NCI-H69 (cell line): ENCODE measurements around the gene TMTC1.

Source experiments
- DNase-seq: peaks from one replicate; lab custom pipeline; 2025; lab: John Stamatoyannopoulos, UW

The TMTC1 gene

DNA sequence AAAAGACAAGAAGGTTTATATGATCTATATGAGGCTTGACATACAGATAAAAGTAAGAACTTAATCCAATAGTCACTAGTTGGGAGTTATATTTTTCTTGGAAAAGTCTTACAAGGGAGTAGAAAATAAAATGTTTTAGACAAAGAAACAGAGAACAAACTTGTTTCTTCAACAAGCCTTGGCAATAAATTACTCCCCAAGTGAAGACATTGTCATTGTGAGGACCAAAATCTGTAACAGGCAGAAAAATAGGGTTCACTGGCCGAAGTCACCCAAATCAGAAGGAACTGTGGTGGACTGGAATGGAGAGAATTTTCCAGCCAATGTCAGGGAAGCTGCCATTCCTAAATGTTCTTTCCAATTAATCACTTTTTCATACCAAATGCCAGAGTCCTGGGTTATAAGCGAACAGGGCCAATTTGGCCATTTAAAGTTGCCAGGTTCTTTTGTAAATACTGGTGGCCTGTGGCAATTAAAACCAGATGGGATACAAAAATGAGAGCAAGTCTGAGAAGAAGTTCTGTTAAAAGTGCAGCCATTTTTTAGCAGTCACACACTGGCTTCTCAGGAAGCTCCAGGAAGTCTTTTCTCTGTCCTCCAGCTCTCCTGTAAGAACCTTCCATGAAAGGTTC lies 168.9 kb downstream of the TMTC1 start:
- no peak for DNase-seq

DNA sequence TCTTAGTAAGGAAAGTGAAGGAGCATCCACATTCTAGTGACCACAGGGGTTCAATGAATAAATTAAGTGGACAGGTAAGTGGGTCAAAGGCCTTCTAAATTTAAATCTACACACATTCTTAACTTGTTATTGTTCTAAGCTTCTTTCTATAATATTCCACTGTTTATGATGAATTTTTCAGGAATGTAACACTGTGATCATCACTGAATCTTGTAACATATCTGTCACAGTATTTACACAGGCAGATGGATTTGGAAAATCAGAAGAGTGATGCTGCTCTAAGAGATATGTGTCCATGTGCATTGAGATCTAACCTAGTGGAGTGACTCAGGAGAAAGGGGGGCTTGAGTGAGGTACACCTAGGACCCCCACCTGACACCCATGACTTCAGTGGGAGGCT lies 170.8 kb downstream of the TMTC1 start:
- no peak for DNase-seq

DNA sequence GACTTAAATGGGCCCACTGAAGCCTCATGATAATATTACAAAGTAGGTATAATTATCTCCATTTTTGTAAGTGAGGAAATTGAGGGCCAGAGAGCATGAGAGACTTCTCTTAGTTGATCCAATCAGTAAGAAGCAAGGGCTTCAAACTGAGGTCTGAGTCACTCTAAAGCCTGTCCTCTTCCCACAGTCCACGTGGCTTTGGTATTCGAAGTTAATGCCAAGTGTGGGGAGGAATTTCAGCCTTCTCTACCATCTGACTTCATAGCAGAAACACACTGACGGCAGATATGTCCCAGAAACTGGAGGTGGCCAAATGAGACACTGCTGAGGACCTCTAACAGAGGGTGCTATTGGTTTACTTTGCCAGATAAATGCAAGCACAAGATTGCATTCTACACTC lies 171.8 kb downstream of the TMTC1 start:
- peak; percentile 16 for DNase-seq

DNA sequence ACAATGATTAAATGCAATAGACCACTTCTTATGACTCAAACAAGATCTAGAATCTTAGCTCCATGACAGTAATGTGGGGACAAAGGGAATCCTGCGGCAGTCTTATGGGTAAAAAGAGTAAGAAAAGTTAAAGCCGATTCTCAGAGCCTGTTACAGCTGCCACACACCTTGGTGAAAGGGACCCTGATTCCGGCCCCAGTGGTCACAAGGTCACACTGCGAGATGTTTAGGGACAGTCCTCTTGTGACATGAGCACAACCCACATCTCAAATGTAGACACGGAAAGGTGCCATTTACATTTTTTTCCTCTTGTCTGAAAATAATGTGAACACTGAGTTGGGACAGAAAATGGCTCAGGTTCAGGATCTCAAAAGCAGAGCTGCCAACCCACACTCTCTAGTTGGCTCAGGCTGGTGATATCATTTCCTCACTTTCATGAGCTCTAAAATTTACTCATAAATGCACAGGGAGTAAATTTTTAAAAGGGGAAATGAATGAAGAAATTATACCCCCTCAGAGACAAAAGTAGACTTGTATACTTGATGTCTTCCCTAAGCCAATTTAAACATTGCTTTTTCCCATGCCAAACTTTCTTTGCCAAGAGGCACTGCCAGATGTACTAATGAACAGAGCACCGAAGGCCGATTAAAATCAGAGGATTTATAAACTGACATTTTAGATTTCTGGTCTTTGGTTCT lies 173.1 kb downstream of the TMTC1 start:
- no peak for DNase-seq

DNA sequence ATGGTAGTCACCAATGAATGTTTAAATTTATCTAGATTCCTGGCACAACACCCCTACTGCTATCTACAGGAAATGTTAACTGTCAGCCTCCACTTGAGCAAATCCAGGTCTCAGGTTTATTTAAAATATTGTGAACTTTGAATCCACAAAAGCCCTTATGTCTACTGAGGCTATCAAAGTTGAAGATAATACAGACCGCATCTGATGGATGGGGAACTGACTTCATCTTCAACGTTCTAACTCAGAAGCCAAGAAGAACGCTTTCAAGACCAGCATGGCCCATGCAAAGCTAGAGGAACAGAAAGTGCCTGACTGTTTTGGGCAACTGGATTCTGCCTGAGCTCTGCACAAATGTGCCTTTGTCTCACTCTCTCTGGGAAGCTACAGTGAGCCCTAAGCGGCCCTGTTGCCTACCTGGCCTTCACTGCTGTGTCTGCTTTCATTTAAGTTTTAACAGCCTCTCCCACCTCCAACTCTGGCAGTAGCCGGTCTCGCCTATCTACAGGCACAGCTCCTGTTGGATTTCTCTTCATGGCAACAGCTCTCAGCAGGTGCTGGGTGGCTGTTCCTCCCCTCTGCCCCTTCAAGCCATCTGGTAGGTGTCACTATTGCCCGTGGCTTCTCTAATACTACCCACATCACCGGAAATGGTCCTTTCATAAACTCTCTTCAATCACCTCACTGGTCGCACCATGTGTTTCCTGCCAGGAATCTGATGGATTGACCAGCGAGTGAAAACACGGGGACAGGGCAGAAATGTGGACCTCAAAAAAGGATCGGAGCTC lies 174.1 kb downstream of the TMTC1 start:
- no peak for DNase-seq

DNA sequence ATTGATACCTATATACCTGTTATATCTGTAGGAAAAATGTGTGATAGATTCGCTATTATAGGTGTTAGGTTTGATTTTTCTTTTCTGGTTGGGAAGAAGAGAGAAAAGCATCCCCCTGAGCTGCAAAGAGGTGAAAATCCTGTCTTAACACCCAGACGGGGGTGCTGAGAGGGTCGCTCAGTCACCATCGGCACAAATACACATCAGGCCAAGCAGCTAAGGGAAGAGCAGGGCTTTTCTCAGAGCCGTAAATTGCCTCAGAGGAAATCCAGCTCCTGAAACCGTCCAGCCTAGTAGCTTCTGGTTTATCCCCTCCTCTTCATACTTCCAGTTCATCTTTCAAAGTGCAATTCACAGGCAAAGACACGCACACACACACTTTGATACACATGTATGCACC lies 175.2 kb downstream of the TMTC1 start:
- no peak for DNase-seq

DNA sequence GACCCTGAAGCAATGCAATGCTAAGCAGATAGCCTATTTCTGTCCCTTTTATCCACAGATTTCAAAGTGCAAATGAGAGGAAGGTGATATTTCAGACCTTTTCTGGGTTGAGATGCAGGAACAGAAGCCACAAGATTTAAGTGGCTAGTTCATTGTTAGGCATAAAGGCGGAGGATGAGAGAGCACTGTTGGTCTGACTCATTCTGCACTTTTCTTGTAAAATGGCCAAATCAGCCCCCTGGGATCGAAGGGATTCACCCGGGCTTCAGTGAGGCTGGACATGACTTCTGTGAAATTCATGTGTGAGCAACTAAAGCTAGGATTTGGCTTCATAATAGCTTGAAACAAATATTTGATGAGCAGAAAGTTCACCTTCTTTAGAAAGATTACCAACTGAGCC lies 184.4 kb downstream of the TMTC1 start:
- no peak for DNase-seq

DNA sequence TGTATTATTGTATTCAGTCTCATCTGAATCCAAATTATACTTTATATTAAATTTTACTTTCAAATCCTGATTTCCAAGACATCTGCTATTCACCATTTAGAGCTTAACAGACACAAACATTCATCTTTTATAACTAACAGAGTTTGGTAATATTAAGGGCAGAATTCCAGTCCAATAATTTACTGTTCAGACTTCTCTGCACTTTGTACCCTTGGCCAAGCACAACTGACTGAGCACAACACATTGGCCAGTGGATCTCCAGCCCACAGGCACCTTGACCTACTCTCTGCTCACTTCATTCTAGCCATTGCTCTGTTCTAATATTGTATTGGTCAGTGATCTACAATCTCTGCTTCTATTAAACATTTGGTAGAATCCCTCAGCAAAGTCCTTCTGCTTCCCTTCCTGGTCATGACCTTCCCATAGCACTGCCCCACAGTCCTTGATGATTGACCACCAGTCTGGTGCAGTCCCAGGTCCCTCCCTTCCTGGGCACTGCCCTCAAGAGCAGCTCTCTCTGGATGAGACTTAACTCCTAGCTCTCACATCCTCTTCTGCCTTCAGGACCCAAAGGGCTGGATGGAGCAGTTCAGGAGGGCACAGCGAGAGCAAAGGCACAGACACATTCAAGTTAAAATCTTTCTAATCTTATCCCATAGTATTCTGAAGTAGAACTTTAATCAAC lies 188.5 kb downstream of the TMTC1 start:
- DNase-seq, result no peak

DNA sequence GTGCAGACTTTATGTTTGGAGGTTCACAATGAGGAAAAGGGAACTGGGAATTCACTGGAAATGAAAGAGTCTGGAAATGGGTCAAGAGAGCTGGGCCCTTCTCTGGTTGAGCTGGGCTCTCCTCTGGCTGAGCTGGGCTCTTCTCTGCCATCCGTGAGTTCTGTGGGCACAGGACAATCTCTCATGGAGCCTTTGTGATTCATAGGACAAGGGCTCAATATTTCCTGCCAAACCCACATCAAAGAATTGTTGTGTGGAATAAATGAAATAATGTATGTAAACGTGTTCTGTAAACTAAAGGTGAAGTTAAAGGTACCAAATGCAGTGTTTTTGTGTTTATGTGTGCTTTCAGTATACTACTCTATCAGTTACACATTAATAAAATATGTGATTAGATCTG lies 190.7 kb downstream of the TMTC1 start:
- no peak for DNase-seq

DNA sequence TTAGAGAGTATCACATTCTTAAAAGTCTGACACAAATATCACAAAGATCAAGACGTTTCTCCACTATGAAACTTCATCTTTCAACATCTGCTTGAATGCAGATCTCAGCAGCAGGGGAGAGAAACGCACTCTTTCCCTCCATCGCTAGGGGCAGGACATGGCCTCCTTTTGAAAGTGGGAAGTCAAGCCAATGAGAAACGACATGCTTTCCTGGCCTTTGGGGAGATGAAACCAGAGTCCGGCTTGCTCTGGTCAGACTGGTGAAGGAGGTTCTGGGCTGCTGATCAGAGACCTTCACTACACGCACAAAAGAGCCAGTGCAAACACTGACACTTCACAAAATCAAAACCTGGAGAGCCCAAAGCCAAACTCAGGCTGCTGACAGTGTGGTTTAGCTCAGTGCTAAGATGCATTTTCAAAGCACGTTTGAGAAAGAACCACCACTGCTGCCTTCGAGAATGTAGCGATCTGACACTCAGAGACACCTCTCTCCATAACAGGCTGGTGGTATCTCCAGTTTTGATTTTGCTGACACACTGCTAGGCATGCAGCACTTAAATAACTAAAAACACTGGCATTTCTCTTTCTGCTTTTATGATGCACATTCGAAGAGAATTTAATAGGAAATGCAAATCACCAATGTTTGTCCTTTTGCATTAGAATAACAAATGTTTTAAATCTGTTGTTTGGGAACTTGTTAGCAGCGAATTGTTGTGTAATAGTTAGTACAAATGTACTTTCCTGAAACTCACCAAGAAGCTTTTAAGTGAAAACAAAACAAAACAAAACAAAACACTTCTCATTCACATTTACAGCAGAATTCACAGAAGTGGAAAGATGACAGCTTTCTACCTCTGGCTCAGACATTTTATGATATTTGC lies 192.4 kb downstream of the TMTC1 start:
- peak; percentile 14 for DNase-seq

DNA sequence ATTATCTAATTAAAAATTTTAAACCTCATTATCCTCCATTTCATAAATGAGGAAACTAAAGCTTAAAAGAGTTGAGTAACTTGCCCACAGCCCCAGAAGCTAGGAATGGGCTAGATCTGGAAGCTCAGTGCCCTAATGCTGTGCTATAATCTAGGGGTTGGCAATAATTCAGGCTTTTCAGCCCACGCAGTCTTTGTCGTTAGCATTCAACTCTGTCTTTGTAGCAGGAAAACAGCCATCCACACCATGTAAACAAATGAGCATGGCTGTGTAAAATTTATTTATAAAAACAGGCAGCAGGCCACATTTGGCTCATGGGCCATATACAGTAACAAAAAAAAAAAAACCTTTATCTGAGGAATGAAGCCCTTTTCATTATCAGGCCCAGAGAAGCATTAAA lies 193.9 kb downstream of the TMTC1 start:
- no peak for DNase-seq

DNA sequence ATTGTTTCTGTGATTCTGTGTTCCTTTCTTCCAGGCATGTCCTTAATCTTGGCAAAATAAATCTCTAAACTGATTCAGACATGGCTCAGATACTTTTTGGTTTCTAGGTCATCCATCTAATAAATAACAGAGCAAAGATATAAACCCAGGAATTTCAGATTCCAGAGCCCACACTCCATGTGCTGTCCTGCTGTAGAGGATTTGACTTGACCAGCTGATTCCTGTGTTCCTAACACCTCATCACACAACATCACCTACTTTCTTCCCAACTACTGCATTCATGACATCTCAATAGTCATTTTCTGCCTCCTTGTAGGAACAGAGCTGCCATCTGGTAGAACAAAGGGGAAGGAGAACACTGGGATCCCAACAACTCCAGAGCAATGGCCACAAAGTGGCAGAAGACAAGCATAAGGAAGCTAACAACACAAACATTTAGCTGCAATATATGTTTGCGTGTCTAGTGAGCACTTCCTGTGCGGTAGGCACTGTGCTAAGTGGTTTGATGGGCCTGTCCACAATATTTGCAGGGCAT lies 194.4 kb downstream of the TMTC1 start:
- DNase-seq, result no peak

DNA sequence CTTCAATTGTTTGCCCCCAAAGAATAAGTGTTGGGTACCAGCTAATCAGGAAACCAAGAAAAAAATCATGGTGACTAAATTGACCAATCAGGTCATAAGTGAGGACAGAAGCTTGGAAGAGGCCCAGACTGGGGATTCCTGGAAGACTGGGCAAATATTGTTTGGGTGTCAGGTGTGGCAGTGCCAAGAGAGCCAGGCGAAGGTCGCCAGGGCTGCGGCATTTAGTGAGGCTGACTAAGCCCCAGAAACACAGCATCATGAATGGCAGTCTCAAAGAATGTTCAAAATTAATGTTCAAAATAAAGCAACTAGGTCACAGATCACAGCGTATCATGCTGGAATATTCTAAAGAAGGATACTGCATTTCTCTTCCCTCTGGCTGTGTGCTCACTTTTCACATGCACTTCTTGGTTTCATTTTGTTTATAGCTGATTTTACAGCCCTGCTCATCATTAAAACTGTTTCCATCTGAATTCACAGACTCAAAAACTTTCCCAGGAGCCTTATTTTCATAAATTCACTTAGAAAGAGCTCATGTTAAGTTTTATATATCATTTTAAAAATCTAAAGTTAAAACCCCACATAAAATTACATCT lies 201.0 kb downstream of the TMTC1 start:
- DNase-seq, result no peak

DNA sequence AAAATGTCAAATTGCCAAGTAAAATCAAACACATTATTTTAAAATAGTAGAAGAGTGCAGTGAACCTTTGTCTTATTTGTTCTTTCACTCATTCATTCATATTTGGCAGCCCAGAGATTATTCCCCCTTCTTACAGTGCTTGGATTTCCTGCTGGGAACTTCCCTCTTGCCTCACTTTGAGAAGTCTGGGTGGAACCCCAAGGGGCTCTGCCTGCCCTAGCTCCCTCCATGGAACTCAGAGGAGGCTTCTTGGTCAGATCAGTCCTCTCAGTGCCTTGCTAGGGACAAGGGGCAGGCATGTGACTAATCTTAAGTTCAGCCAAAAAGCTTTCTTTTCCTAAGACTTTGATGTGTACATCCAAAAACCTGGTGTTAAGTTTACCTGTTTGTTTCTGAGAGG lies 201.6 kb downstream of the TMTC1 start:
- no peak for DNase-seq

DNA sequence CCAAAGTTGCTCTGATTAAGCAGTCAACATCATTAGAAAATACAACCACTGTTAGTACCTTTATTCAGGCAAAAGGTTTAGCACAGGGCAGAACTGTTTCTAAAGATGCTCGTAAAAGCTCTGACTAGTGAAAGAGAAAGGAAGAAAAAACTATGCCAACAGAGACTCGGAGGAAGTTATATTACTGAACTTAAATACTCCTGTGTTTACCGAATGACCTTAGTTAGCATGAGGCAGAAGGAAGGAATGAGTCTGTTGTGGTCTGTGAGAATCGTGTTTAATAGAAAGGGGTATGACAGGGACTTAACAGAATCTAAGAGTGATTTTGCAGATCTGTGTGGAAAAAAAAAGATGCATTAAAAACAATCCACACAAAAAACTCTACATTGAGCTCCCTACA lies 202.1 kb downstream of the TMTC1 start:
- DNase-seq, result no peak

DNA sequence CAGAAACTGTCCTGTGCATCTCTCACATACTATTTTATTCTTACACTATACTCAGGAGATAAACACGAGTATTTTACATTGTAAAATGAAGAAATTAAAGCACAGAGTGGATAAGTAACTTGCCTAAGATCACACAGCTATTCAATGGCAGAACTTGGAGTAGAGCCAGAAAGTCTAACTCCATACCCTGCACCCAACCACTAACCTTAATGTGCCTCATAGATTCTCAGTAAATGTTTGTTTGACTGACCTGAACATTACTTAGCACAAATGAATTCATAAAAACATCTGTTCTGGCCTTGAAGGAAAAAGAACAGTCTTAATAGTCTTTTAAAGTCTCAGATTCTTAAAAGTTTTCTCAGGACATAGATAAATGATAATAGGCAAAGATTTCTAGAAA lies 202.8 kb downstream of the TMTC1 start:
- no peak for DNase-seq

DNA sequence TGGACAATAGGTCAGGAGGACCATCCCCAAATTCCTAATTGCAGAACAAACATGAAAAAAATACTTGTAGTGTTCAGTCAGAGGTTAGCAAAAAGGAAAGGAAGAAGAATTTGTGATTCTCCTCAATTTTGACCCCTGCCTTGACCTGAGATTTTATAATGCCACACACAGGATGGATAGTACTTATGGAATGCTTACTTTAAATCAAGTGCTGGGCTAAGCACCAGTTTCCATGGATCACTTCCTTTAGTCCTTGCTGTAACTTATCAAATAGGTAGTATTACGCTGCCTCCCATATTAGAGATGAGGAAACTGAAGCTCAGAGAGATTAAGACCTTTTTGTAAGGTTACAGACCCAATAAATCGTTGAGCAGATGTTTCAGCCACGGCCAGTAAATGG lies 205.0 kb downstream of the TMTC1 start:
- DNase-seq, result no peak

DNA sequence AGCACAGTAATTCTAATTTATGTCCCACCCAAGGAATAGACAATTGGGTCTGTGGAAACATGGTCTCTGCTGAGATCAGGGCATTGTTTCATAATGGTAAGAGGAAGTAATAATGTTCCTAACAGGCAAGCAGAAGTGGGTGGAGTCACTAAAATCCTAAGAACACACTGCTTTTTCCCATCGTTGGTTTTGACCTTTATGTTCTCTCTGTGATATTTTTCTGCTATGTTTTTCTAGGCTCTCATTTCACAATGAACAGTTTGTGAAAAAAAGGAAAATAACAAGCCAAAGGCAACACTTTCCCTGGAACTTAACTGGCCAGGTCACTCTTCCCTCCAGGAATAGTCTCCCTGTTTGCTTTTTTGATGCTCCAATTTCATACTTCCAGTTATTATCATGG lies 205.7 kb downstream of the TMTC1 start:
- DNase-seq, result no peak

DNA sequence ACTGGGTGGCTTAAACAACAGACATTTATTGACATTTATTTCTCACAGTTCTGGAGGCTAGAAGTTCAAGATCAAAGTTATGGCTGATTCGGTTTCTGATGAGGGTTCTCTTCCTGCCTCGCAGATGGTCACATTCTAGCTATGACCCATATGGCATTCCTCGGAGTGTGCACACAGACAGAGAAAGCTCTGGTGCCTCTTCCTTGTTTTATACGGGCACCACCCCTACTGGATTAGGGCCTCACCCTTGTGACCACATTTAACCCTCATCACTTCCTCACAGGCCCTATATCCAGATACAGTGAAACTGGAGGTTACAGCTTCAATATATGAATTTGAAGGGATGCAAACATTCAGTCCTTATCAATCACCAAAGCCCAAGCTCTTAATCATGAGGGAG lies 209.2 kb downstream of the TMTC1 start:
- DNase-seq, result no peak

DNA sequence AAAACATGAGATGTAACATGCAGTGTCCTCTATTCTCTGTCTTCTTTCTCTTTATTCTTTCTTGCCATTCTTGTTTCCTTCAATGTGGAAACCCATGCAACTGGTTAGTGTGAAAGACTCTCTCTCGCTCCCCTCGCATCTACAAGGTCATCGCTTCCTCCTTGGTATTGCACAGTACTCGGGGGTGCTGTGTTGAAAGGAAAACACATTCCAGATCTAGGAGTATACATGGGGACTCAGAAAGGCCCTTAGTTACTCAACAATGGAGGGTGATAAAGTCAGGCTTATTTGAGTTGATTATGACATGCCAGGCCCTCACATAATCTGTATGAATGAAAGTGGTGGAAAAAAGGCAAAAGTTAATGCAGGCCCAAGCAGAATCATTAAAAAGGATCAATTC lies 210.8 kb downstream of the TMTC1 start:
- DNase-seq, result no peak

DNA sequence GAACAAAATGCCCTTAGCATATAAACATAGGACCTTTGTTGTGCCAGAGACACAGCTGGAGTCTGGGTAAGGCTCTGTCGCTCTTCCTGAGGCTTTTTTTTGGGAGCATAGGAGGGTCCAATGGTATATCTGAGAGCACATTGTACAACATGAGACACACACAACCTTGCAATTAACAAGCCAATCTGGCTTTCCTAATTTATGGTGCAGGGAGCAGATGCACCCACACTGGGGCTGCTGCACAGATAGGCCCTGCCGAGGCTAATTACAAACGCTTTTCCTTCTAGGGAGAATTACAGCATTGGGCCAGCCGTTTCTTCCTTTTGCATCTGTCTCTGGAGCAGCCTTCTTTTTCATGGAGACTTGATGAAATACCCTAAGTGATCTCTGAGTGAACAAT lies 211.3 kb downstream of the TMTC1 start:
- peak; percentile 65 for DNase-seq
